CD4-positive, alpha-beta T cell (primary cell): ENCODE results near the gene TMPRSS11F. TPM values are rescaled to one million over a fixed set of nuclear protein-coding genes. Genes with fewer than 3 reads are reported as not detected.

Experiments used
- ATAC-seq: fragments of 200-7000 bp; cut with Tn5 transposase; one replicate; pipeline ENCODE4 v1.10.0; 2022; ENCODE audit warnings: mild to moderate bottlenecking; ENCODE audit not compliant: poor library complexity
- CTCF ChIA-PET: fragments of 350-600 bp; sonication (Branson Sonifier 250); formaldehyde crosslinking; loops from one replicate; lab custom pipeline; 2021; ENCODE audit warnings: antibody characterized with exemption, inconsistent platforms; lab: Charles Lee
- POLR2A ChIA-PET: fragments of 350-600 bp; sonication (Branson Sonifier 250); formaldehyde crosslinking; loops from one replicate; lab custom pipeline; 2021; ENCODE audit warnings: antibody characterized with exemption, inconsistent platforms; lab: Charles Lee
- DNase-seq, 14 experiments: peaks; one replicate each; pipeline ENCODE4 v3.0.0-alpha.2; 2013 to 2020; ENCODE audit warnings: mixed read lengths in 2 of 14
- H3K27ac ChIP-seq, 2 donors: one replicate each; pipeline versions ENCODE4 v1.5.1 to v1.7.0; 2013; ENCODE audit warnings: low read length in 2 of 2, low read depth in 1 of 2, mild to moderate bottlenecking in 1 of 2
- H3K27me3 ChIP-seq, 2 experiments: 1 replicate in 1 of 2; 2 replicates in 1 of 2; pipeline versions ENCODE4 v1.6.1 to v1.7.0; 2013; ENCODE audit warnings: low read length in 2 of 2, control low read depth in 1 of 2, mild to moderate bottlenecking in 1 of 2, moderate library complexity in 1 of 2; ENCODE audit not compliant: insufficient read depth in 2 of 2, control insufficient read depth in 1 of 2
- H3K36me3 ChIP-seq: one replicate; pipeline ENCODE4 v1.6.1; 2013; ENCODE audit warnings: low read length, control low read depth; ENCODE audit not compliant: insufficient read depth
- H3K4me1 ChIP-seq: one replicate; pipeline ENCODE4 v1.6.1; 2013; ENCODE audit warnings: low read length, control low read depth; ENCODE audit not compliant: insufficient read depth
- H3K4me3 ChIP-seq: one replicate; pipeline ENCODE4 v1.5.1; 2013; ENCODE audit warnings: mild to moderate bottlenecking, low read length, moderate library complexity
- H3K9me3 ChIP-seq, 2 experiments: 1 replicate in 1 of 2; 2 replicates in 1 of 2; pipeline versions ENCODE4 v1.6.1 to v1.7.0; 2013; ENCODE audit warnings: low read length in 2 of 2, mild to moderate bottlenecking in 2 of 2, control low read depth in 1 of 2, moderate library complexity in 1 of 2; ENCODE audit not compliant: control insufficient read depth in 1 of 2, insufficient read depth in 1 of 2
- H3K27ac Mint-ChIP-seq: one replicate; pipeline ENCODE4 v1.8.0; 2020; ENCODE audit warnings: mixed read lengths
- H3K27me3 Mint-ChIP-seq: one replicate; pipeline ENCODE4 v1.8.0; 2021; ENCODE audit warnings: mixed read lengths
- H3K36me3 Mint-ChIP-seq: one replicate; pipeline ENCODE4 v1.8.0; 2021; ENCODE audit warnings: low read depth, mixed read lengths
- H3K4me1 Mint-ChIP-seq: one replicate; pipeline ENCODE4 v1.8.0; 2021; ENCODE audit warnings: low read depth, mixed read lengths
- H3K4me3 Mint-ChIP-seq: one replicate; pipeline ENCODE4 v1.8.0; 2020; ENCODE audit warnings: mild to moderate bottlenecking, mixed read lengths
- H3K9me3 Mint-ChIP-seq: one replicate; pipeline ENCODE4 v1.8.0; 2020; ENCODE audit warnings: mixed read lengths
- intact Hi-C, 2 experiments: fragments of 100-400 bp; cut with DNase I in 1 of 2; cut with micrococcal nuclease in 1 of 2; formaldehyde crosslinking; loops; one replicate each; pipeline versions ENCODE4 v1.15.1 to v1.9.0; 2023 to 2025; cut with DNase I, micrococcal nuclease
- total RNA-seq, 174 experiments: library from RNA in 2 of 174; stranded (reverse) in 2 of 174; gene quantifications; one replicate each; pipeline ENCODE4 v1.2.3 and lab custom pipeline; 2021 to 2026
- TF ChIP-seq, protein P1 (sequence below): fragments of 200-600 bp; IDR thresholded peaks from one replicate; pipeline ENCODE4 v1.8.0; 2022; ENCODE audit warnings: antibody characterized with exemption, mild to moderate bottlenecking

TMPRSS11F gene
- total RNA-seq, 2 experiments from 2014 or later: not detected

DNA sequence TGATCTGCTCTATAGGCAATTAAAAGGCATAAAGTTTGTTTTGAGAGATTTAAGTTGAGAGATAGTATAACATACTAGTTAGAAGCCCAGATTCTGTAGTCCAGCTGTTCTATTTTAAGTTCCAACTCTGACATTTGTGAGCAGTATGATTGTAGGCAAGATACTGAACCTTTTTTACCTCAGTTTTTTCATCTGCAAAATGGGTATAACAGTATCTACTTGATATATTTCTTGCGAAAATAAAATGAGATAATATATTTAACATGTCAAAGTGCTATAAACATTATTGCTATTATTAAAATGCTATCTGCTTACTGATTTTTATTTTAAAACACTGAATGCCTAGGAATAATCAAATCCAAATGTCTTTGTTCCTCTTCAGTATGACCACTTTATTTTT lies 19.2 kb downstream of the TMPRSS11F start:
- DNase-seq (no peak), ATAC-seq (no peak)
- peaks cover under 1% of the 10 kb centered on the region for H3K9me3 Mint-ChIP-seq
- no peaks in the 10 kb centered on the region for H3K36me3 Mint-ChIP-seq
- Histone ChIP-seq H3K4me1 (no peaks in the 10 kb centered on the region), H3K27me3 (no peaks in the 10 kb centered on the region), H3K4me3 (no peak overlapping the region), H3K36me3 (no peaks in the 10 kb centered on the region), H3K27ac (no peak overlapping the region), H3K9me3 (peaks cover 2 to 7% of the 10 kb centered on the region in 2 experiments)
- H3K27me3 Mint-ChIP-seq: peaks cover 7% of the 10 kb centered on the region
- ChIA-PET CTCF (no interaction called here), POLR2A (no interaction called here)
- H3K4me1 Mint-ChIP-seq: no peaks in the 10 kb centered on the region
- no peak overlapping the region for H3K27ac Mint-ChIP-seq
- TF ChIP-seq, protein P1, sequence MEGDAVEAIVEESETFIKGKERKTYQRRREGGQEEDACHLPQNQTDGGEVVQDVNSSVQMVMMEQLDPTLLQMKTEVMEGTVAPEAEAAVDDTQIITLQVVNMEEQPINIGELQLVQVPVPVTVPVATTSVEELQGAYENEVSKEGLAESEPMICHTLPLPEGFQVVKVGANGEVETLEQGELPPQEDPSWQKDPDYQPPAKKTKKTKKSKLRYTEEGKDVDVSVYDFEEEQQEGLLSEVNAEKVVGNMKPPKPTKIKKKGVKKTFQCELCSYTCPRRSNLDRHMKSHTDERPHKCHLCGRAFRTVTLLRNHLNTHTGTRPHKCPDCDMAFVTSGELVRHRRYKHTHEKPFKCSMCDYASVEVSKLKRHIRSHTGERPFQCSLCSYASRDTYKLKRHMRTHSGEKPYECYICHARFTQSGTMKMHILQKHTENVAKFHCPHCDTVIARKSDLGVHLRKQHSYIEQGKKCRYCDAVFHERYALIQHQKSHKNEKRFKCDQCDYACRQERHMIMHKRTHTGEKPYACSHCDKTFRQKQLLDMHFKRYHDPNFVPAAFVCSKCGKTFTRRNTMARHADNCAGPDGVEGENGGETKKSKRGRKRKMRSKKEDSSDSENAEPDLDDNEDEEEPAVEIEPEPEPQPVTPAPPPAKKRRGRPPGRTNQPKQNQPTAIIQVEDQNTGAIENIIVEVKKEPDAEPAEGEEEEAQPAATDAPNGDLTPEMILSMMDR: no peak
- intact Hi-C loops: no loop called here
- no peak overlapping the region for H3K4me3 Mint-ChIP-seq

DNA sequence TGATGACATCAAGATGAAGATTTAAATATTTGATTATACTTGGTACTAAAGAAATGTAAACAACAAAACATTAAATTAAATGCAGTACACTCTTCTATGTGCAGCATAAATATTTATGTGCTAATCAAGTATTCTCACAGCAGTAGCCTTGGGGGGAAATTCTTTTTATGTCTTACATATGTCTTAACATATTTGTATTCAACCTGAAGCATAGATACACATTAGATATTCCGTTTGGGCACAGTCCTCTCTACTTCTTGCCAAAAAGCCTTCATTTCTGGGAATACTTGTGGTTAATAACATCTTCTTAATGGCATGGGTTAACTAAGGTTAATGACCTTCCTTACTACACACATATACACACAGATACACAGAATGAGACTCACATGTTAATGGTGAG lies 19.8 kb downstream of the TMPRSS11F start:
- intact Hi-C loops: no loop called here
- Mint-ChIP-seq H3K4me3 (no peak overlapping the region), H3K27me3 (peaks cover 7% of the 10 kb centered on the region), H3K27ac (no peak overlapping the region), H3K4me1 (no peaks in the 10 kb centered on the region), H3K9me3 (no peaks in the 10 kb centered on the region), H3K36me3 (no peaks in the 10 kb centered on the region)
- Histone ChIP-seq H3K4me1 (no peaks in the 10 kb centered on the region), H3K27ac (no peak overlapping the region), H3K9me3 (peaks cover 0 to 1% of the 10 kb centered on the region in 2 experiments), H3K4me3 (no peak overlapping the region), H3K27me3 (no peaks in the 10 kb centered on the region), H3K36me3 (no peaks in the 10 kb centered on the region)
- DNase-seq: no peak
- TF ChIP-seq, protein P1: no peak
- ChIA-PET CTCF (no interaction called here), POLR2A (no interaction called here)
- no peak for ATAC-seq

DNA sequence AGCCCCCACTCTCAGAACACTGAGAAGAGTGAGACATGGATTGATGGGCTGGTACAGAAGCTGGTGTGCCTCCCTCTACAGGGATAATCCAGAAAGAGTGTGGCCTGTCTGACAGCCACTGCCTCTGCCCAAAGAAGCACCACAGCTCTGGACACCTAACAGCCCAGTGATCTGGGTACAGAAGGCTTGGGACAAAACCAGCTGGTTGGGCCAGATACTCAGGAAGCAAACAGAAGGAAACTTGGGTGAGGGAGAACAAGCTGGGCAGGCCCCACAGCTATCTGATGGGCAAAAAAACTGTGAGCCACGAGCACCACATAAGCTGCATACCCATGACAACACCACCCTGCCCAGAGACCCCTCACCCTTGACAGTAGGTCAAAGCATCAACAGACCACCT lies 46.9 kb downstream of the TMPRSS11F start:
- Mint-ChIP-seq H3K9me3 (peaks cover 12% of the 10 kb centered on the region), H3K4me3 (no peak overlapping the region), H3K27me3 (peaks cover 5% of the 10 kb centered on the region), H3K4me1 (no peaks in the 10 kb centered on the region), H3K36me3 (no peaks in the 10 kb centered on the region), H3K27ac (no peak overlapping the region)
- ChIA-PET CTCF (no interaction called here), POLR2A (no interaction called here)
- ATAC-seq (no peak), DNase-seq (no peak)
- no peak overlapping the region for H3K27ac ChIP-seq
- no peaks in the 10 kb centered on the region for H3K4me1 ChIP-seq
- TF ChIP-seq, protein P1: no peak
- peaks cover 0 to 2% of the 10 kb centered on the region in 2 experiments for H3K9me3 ChIP-seq
- H3K4me3 ChIP-seq: no peak overlapping the region
- no peaks in the 10 kb centered on the region for H3K36me3 ChIP-seq
- H3K27me3 ChIP-seq: peaks cover 0 to 4% of the 10 kb centered on the region in 2 experiments
- intact Hi-C loops: no loop called here
